GM18519 (cell line): ENCODE measurements around the gene MARCHF3.
A peak's percentile ranks its signal among the peaks of the same experiment; 100 is the strongest.

ENCODE experiments used
- ATAC-seq: cut with Tn5 transposase; IDR thresholded peaks from one replicate; pipeline ENCODE4 v1.9.1; 2021; ENCODE audit warnings: mild to moderate bottlenecking, moderate library complexity; ENCODE audit not compliant: unreplicated experiment, low FRiP score

Gene MARCHF3

GRCh38 chr5:126988021-126988569 lies 42.3 kb downstream of the MARCHF3 start:
- ATAC-seq, result peak; percentile 87

GRCh38 chr5:126987271-126987899 lies 43.0 kb downstream of the MARCHF3 start:
- no peak for ATAC-seq

GRCh38 chr5:126984632-126985031 lies 45.7 kb downstream of the MARCHF3 start:
- ATAC-seq, result no peak

GRCh38 chr5:126983874-126984266 lies 46.5 kb downstream of the MARCHF3 start:
- no peak for ATAC-seq

GRCh38 chr5:126982926-126983873 lies 47.2 kb downstream of the MARCHF3 start:
- no peak for ATAC-seq

GRCh38 chr5:126982202-126982601 lies 48.2 kb downstream of the MARCHF3 start:
- no peak for ATAC-seq

GRCh38 chr5:126981701-126982100 lies 48.7 kb downstream of the MARCHF3 start:
- no peak for ATAC-seq

- ATAC-seq, result no peak
Measured at GRCh38 chr5:126981222-126981621, 49.1 kb downstream of the MARCHF3 start.

- no peak for ATAC-seq
Measured at GRCh38 chr5:126978258-126978657, 52.1 kb downstream of the MARCHF3 start.

- ATAC-seq, result no peak
Measured at GRCh38 chr5:126976520-126977172, 53.7 kb downstream of the MARCHF3 start.

- ATAC-seq, result no peak
Measured at GRCh38 chr5:126975796-126976195, 54.6 kb downstream of the MARCHF3 start.

GRCh38 chr5:126973193-126973592 lies 57.2 kb downstream of the MARCHF3 start:
- ATAC-seq, result no peak

GRCh38 chr5:126972062-126972895 lies 58.1 kb downstream of the MARCHF3 start:
- peak; percentile 41 for ATAC-seq

- no peak for ATAC-seq
Measured at GRCh38 chr5:126971455-126972031, 58.8 kb downstream of the MARCHF3 start.

GRCh38 chr5:126970517-126971017 lies 59.8 kb downstream of the MARCHF3 start:
- ATAC-seq, result no peak

GRCh38 chr5:126969548-126969947 lies 60.8 kb downstream of the MARCHF3 start:
- ATAC-seq, result no peak

GRCh38 chr5:126967808-126968466 lies 62.4 kb downstream of the MARCHF3 start:
- ATAC-seq, result no peak

- no peak for ATAC-seq
Measured at GRCh38 chr5:126965487-126965886, 64.9 kb downstream of the MARCHF3 start.

- no peak for ATAC-seq
Measured at GRCh38 chr5:126965061-126965475, 65.3 kb downstream of the MARCHF3 start.
